KMS-11 (cell line): Measurements from ENCODE around the gene AGPS.

Experiments
- H2AFZ ChIP-seq: fragments of 200-600 bp; sonication (generic); 2 replicates; pipeline ENCODE4 v1.6.1; 2016; ENCODE audit warnings: antibody characterized with exemption, mixed run types, low read depth
- H3K27ac ChIP-seq: fragments of 200-600 bp; sonication (generic); 2 replicates; pipeline ENCODE4 v1.6.1; 2016; ENCODE audit warnings: mild to moderate bottlenecking, mixed run types
- H3K27me3 ChIP-seq: fragments of 200-600 bp; sonication (generic); 2 replicates; pipeline ENCODE4 v1.6.1; 2017; ENCODE audit warnings: mild to moderate bottlenecking, low read depth, mixed run types, moderate library complexity; ENCODE audit not compliant: insufficient read depth
- H3K36me3 ChIP-seq: fragments of 200-600 bp; sonication (generic); 2 replicates; pipeline ENCODE4 v1.6.1; 2017; ENCODE audit warnings: mild to moderate bottlenecking, mixed run types; ENCODE audit not compliant: insufficient read depth
- H3K4me1 ChIP-seq: fragments of 200-600 bp; sonication (generic); 2 replicates; pipeline ENCODE4 v1.6.1; 2016; ENCODE audit warnings: mild to moderate bottlenecking, low read depth, mixed run types; ENCODE audit not compliant: poor library complexity, severe bottlenecking
- H3K4me2 ChIP-seq: fragments of 200-600 bp; sonication (generic); 2 replicates; pipeline ENCODE4 v1.7.0; 2016; ENCODE audit warnings: mild to moderate bottlenecking, mixed run types
- H3K4me3 ChIP-seq: fragments of 200-600 bp; sonication (generic); IDR thresholded peaks from 2 replicates; pipeline ENCODE4 v1.6.1; 2017; ENCODE audit warnings: low read depth, low read length, mixed read lengths; ENCODE audit not compliant: insufficient read depth
- H3K79me2 ChIP-seq: fragments of 200-600 bp; sonication (generic); 2 replicates; pipeline ENCODE4 v1.6.1; 2016; ENCODE audit warnings: low read depth, mixed run types; ENCODE audit not compliant: insufficient read depth
- H3K9ac ChIP-seq: fragments of 200-600 bp; sonication (generic); 2 replicates; pipeline ENCODE4 v1.6.1; 2016; ENCODE audit warnings: mild to moderate bottlenecking, mixed run types
- H4K20me1 ChIP-seq: fragments of 200-600 bp; sonication (generic); 2 replicates; pipeline ENCODE4 v1.6.1; 2016; ENCODE audit warnings: mild to moderate bottlenecking, mixed run types; ENCODE audit not compliant: insufficient read depth
- CTCF ChIP-seq: fragments of 200-600 bp; sonication (generic); conservative IDR thresholded peaks from 2 replicates; pipeline ENCODE4 v1.6.1; 2017; ENCODE audit warnings: low read depth, mild to moderate bottlenecking, antibody characterized with exemption, low read length, moderate library complexity, mixed read lengths

AGPS gene

DNA sequence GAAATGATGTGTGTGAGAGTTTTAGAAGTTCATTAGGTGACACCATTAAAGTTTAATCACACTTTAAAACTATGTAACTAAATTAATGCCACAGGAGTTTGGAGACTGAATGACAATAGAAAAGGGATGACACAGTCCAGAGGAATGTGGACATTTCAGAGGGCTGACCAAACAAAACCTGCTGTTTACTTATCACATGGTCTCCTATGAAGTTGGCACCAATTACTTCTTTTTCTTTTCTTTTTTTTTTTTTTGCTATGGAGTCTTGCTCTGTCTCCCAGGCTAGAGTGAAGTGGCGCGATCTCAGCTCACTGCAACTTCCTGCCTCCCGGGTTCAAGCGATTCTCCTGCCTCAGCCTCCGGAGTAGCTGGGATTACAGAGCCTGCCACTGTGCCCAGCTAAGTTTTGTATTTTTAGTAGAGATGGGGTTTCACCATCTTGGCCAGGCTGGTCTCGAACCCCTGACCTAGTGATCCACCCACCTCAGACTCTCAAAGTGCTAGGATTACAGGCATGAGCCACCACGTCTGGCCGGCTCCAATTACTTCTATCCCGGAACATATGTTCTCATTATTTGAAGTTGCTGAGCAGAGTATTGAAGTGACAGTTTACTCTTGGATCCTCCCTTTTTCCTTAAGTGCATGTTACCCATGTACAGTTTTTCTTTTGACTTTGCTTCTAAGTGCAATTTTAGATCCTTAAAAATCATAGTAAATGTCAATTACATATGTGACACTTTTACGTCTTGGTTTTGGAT, 4.3 kb downstream of the AGPS start:
- H3K27ac ChIP-seq, result no peak overlapping the region
- no peak for TF ChIP-seq CTCF
- H3K79me2 ChIP-seq, result peaks cover 82% of the 10 kb centered on the region
- no peaks in the 10 kb centered on the region for H3K36me3 ChIP-seq
- peaks cover 58% of the 10 kb centered on the region for H3K4me1 ChIP-seq
- no peak overlapping the region for H3K9ac ChIP-seq
- no peak overlapping the region for H3K4me2 ChIP-seq
- H2AFZ ChIP-seq, result no peak overlapping the region
- H4K20me1 ChIP-seq, result peaks cover 4% of the 10 kb centered on the region; the same call in 1 of the 2 replicates
- H3K27me3 ChIP-seq, result no peaks in the 10 kb centered on the region
- no peak overlapping the region for H3K4me3 ChIP-seq

DNA sequence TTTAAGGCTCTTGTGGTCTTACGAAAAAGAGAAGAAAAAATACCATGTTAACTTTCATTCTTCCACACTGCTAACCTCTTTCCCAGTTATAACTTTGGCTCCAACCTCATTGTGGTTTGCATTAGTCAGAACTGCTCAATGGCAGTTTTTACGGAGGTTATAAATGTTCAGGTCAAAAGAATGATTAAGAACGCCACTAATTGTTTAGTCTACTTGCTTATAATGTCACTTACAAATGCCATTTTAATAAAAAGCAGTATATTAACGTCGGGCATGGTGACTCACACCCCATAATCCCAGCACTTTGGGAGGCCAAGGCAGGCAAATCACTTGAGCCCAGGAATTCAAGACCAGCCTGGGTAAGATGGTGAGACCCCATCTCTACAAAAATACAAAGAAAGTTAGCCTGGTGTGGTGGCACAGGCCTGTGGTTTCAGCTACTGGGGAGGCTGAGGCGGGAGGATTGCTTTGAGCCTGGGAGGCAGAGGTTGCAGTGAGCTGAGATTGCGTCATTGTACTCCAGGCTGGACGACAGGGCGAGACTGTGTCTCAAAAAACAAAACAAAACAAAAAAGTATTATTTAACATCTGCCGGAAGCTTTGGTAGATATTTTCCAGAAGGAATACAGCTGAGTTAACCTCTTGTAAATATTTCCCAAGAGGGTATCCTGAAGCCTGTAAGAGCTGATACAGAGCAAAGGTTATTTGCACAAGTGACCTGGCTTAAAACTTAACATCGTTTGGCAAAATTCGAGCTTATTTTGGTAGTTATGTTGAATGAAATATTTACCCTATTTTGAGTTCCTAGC, 5.1 kb downstream of the AGPS start:
- Histone ChIP-seq H4K20me1 (peaks cover 4% of the 10 kb centered on the region; the same call in 1 of the 2 replicates), H3K36me3 (no peaks in the 10 kb centered on the region), H3K79me2 (peaks cover 84% of the 10 kb centered on the region), H2AFZ (no peak overlapping the region), H3K4me3 (no peak overlapping the region), H3K27ac (no peak overlapping the region), H3K9ac (no peak overlapping the region), H3K27me3 (no peaks in the 10 kb centered on the region), H3K4me2 (no peak overlapping the region), H3K4me1 (peaks cover 54% of the 10 kb centered on the region)
- TF ChIP-seq CTCF, result no peak

GRCh38 chr2:177398290-177398683, 5.7 kb downstream of the AGPS start:
- Histone ChIP-seq H4K20me1 (peaks cover 4% of the 10 kb centered on the region; the same call in 1 of the 2 replicates), H3K9ac (no peak overlapping the region), H3K36me3 (no peaks in the 10 kb centered on the region), H3K4me3 (no peak overlapping the region), H3K4me2 (no peak overlapping the region), H3K27ac (no peak overlapping the region), H2AFZ (no peak overlapping the region), H3K4me1 (peaks cover 52% of the 10 kb centered on the region), H3K79me2 (peaks cover 84% of the 10 kb centered on the region), H3K27me3 (no peaks in the 10 kb centered on the region)
- no peak for TF ChIP-seq CTCF

- H3K4me1 ChIP-seq, result peaks cover 47% of the 10 kb centered on the region
- no peak for TF ChIP-seq CTCF
- H3K79me2 ChIP-seq, result peaks cover 83% of the 10 kb centered on the region
- no peak overlapping the region for H3K4me2 ChIP-seq
- no peak overlapping the region for H3K27ac ChIP-seq
- H3K36me3 ChIP-seq, result no peaks in the 10 kb centered on the region
- no peaks in the 10 kb centered on the region for H3K27me3 ChIP-seq
- H2AFZ ChIP-seq, result no peak overlapping the region
- no peak overlapping the region for H3K4me3 ChIP-seq
- peaks cover 4% of the 10 kb centered on the region; the same call in 1 of the 2 replicates for H4K20me1 ChIP-seq
- H3K9ac ChIP-seq, result no peak overlapping the region
These were observed 6.2 kb downstream of the AGPS start for GRCh38 chr2:177398791-177399190.
